Activated T-helper 9 cell treated with anti-CD3 and anti-CD28 coated beads, Interleukin-2, amount 50 U/mL, for 16 hours (primary cell): ENCODE measurements around the gene OPRL1.
"Not testable (repeated sequence)": the region's sequence is repeated elsewhere in the genome, so short reads cannot be mapped to it uniquely, and the experiment has no call there.

ENCODE experiments used
- DNase-seq: peaks from one replicate; pipeline ENCODE4 v3.0.0-alpha.2; 2020; ENCODE audit warnings: low read depth

OPRL1 gene

GRCh38 chr20:64086801-64087200, 6.9 kb downstream of the OPRL1 start:
- DNase-seq = no peak

GRCh38 chr20:64087226-64087825, 7.4 kb downstream of the OPRL1 start:
- DNase-seq = not testable (repeated sequence)

GRCh38 chr20:64088586-64088985, 8.7 kb downstream of the OPRL1 start:
- not testable (repeated sequence) for DNase-seq

GRCh38 chr20:64090165-64090564, 10.3 kb downstream of the OPRL1 start:
- DNase-seq = no peak

GRCh38 chr20:64091340-64091739, 11.5 kb downstream of the OPRL1 start:
- no peak for DNase-seq

- no peak for DNase-seq
Measured at GRCh38 chr20:64091770-64092169, 11.9 kb downstream of the OPRL1 start.

- no peak for DNase-seq
Measured at GRCh38 chr20:64092258-64093012, 12.6 kb downstream of the OPRL1 start.

GRCh38 chr20:64093013-64093503, 13.2 kb downstream of the OPRL1 start:
- DNase-seq = no peak

- no peak for DNase-seq
Measured at GRCh38 chr20:64095455-64095854, 15.6 kb downstream of the OPRL1 start.

- DNase-seq = no peak
Measured at GRCh38 chr20:64095927-64096326, 16.0 kb downstream of the OPRL1 start.

GRCh38 chr20:64096535-64096934, 16.7 kb downstream of the OPRL1 start:
- DNase-seq = no peak

- no peak for DNase-seq
Measured at GRCh38 chr20:64098471-64099013, 18.7 kb downstream of the OPRL1 start.

GRCh38 chr20:64099086-64099786, 19.4 kb downstream of the OPRL1 start:
- no peak for DNase-seq

GRCh38 chr20:64099880-64100565, 20.1 kb downstream of the OPRL1 start:
- DNase-seq = no peak

- DNase-seq = no peak
Measured at GRCh38 chr20:64100566-64100888, 20.6 kb downstream of the OPRL1 start.

- no peak for DNase-seq
Measured at GRCh38 chr20:64100946-64101688, 21.2 kb downstream of the OPRL1 start.

- peak; percentile 47 for DNase-seq
Measured at GRCh38 chr20:64101731-64102621, 22.1 kb downstream of the OPRL1 start.

GRCh38 chr20:64102647-64103354, 22.9 kb downstream of the OPRL1 start:
- no peak for DNase-seq

- no peak for DNase-seq
Measured at GRCh38 chr20:64103871-64104666, 24.2 kb downstream of the OPRL1 start.
